Forelimb muscle (tissue), 1 donor: ENCODE measurements around the gene POLR2A. TPM values are rescaled to one million over a fixed set of nuclear protein-coding genes. Genes with fewer than 3 reads are reported as not detected.

Experiments used
- DNase-seq: peaks from one replicate; pipeline ENCODE4 v3.0.0-alpha.2; 2013; ENCODE audit warnings: low read depth
- polyA plus RNA-seq: library from polyadenylated mRNA; unstranded; fragments of 120-200 nt; gene quantifications from one replicate; pipeline ENCODE4 v1.2.1, GENCODE V29; 2013; ENCODE audit not compliant: insufficient read length

The POLR2A gene
- 53.3 TPM for polyA plus RNA-seq

- peak; percentile 96 for DNase-seq
Observed at GRCh38 chr17:7484067-7484918, at the start of gene POLR2A. POLR2A (plus strand) TSS chr17:7484366.

- DNase-seq, result no peak
Observed at GRCh38 chr17:7435676-7436555, 48.2 kb upstream of the POLR2A start.

GRCh38 chr17:7436556-7437368 is 47.4 kb upstream of the POLR2A start:
- no peak for DNase-seq

- DNase-seq, result no peak
Observed at GRCh38 chr17:7437369-7437863, 46.8 kb upstream of the POLR2A start.

- DNase-seq, result no peak
Observed at GRCh38 chr17:7437950-7438614, 46.1 kb upstream of the POLR2A start.

- DNase-seq, result no peak
Observed at GRCh38 chr17:7438656-7439460, 45.3 kb upstream of the POLR2A start.

- no peak for DNase-seq
Observed at GRCh38 chr17:7439462-7440112, 44.6 kb upstream of the POLR2A start, which contains the start of gene FGF11. FGF11 (plus strand) TSS chr17:7439512; CDS start chr17:7439621, 109 bp downstream.

- DNase-seq, result no peak
Observed at GRCh38 chr17:7440113-7440833, 43.9 kb upstream of the POLR2A start.

- no peak for DNase-seq
Observed at GRCh38 chr17:7440834-7441195, 43.4 kb upstream of the POLR2A start.

- no peak for DNase-seq
Observed at GRCh38 chr17:7441266-7441665, 42.9 kb upstream of the POLR2A start.

- DNase-seq, result no peak
Observed at GRCh38 chr17:7442142-7442541, 42.0 kb upstream of the POLR2A start.

GRCh38 chr17:7443499-7444485 is 40.4 kb upstream of the POLR2A start:
- no peak for DNase-seq

- DNase-seq, result no peak
Observed at GRCh38 chr17:7444682-7445618, 39.2 kb upstream of the POLR2A start, which contains the start of gene CHRNB1. CHRNB1 (plus strand) TSS chr17:7445061; CDS start chr17:7445128, 67 bp downstream.

GRCh38 chr17:7445619-7445968 is 38.6 kb upstream of the POLR2A start:
- no peak for DNase-seq

- DNase-seq, result no peak
Observed at GRCh38 chr17:7448461-7448860, 35.7 kb upstream of the POLR2A start.

- no peak for DNase-seq
Observed at GRCh38 chr17:7459961-7460545, 24.1 kb upstream of the POLR2A start.
